Measurements from ENCODE around the gene GRAP. TPM values are rescaled to one million over a fixed set of nuclear protein-coding genes. Genes with fewer than 3 reads are reported as not detected.
"Not testable (repeated sequence)": the region's sequence is repeated elsewhere in the genome, so short reads cannot be mapped to it uniquely, and the experiment has no call there.

Gene GRAP
- total RNA-seq, result 10 to 100 TPM; 25.9 to 26.3 TPM

GRCh38 chr17:19046782-19047375 is at the start of gene GRAP:
GRAP (minus strand) TSS chr17:19046957; CDS start chr17:19046926, 31 bp downstream.
- H3K4me1 Mint-ChIP-seq (ENCODE audit: low read depth); H3K27ac Mint-ChIP-seq; H3K27me3 Mint-ChIP-seq (ENCODE audit: low read depth); H3K36me3 Mint-ChIP-seq (ENCODE audit: low read depth); CTCF ChIA-PET; DNase-seq; H3K4me3 Mint-ChIP-seq; POLR2A ChIA-PET; H3K9me3 Mint-ChIP-seq (ENCODE audit: insufficient read depth): not testable (repeated sequence)
- ATAC-seq, result peak; percentile 90

DNA sequence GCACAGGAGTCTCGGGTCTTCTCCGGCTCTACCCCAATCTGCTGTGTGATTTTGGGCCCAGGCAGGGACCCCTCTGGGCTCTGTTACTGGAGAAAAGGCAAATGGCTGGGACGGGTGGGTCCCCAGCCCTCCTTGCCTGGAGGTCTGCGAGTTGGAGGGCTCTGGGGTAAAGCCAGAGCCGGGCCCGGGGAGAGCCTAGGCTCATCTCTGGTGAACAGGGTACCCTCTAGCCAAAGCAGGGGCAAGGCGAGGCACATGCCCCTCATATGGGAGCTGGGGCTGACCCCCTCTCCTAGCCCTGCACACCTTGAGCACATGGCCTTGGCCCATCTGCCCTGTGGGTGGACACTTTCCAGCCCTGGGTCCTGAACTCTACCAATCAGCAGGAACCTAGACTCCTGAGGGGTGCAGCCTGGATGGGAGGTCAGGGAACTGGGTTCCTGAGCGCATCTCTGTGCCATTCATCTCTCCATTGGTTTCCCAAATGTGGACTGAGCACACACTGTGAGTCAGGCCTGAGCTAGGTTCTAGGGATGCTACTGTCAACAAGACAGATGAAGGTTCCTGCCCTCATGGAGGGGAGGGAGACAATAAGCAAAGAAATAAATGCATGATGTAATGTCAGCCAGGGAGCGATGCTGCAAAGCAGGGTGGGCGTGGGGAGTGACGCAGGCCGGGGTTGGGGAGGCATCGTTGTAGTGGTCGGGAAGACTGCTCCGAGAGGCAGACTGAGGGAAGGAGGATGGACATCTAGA is 47.1 kb upstream of the GRAP start:
- CTCF ChIA-PET, ATAC-seq: not testable (repeated sequence)

DNA sequence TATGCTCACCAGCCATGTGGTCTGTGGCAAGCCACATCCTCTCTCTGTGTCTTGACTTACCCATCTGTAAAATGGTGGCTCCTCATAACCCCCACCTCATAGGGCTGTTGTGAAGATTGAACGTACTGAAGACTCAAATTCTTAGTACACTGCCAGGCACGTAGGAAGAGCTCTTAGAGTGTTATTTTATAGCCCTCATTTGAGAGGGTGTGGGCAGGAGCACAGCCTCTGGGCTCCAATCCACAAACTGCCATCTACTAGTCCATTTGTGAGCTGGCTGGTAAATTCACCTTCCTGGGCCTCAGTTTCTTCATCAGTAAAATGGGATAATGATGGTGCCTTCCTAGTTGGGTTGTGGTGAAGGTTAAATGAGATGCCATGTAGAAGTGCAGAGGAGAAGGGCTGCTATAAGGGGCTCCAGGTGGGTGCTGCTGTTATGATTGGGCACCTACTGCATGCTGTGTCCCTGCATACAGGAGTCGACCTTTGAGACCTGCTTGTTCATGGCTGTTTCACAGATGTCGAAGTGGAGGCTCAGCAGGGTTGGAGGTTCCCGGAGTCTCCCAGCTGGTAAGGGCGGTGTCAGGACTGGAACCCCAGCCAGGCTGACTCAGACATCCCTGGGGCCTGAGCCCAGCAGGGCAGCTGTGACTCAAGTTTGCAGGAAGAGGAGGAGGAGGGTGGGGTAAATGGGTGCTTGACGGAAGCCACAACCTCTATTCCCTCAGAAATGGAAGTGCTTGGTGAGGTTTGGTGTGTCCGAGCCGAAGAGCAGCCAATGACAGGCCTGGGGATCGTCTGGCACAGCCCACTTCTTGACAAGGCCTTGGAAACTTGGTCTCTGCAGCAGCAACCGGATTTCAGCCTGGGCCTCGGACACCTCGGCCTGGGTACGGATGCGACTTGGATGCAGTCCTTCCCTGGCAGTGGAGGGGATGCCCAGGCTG is 46.3 kb upstream of the GRAP start:
- ATAC-seq; H3K9me3 Mint-ChIP-seq (ENCODE audit: insufficient read depth); POLR2A ChIA-PET; DNase-seq; H3K27ac Mint-ChIP-seq; H3K4me1 Mint-ChIP-seq (ENCODE audit: low read depth); H3K4me3 Mint-ChIP-seq; H3K27me3 Mint-ChIP-seq (ENCODE audit: low read depth); H3K36me3 Mint-ChIP-seq (ENCODE audit: low read depth); CTCF ChIA-PET: not testable (repeated sequence)

More for the DNA sequence above, 47.1 kb upstream of the GRAP start:
- POLR2A ChIA-PET; H3K9me3 Mint-ChIP-seq (ENCODE audit: insufficient read depth); H3K4me3 Mint-ChIP-seq; H3K27ac Mint-ChIP-seq; H3K27me3 Mint-ChIP-seq (ENCODE audit: low read depth); H3K4me1 Mint-ChIP-seq (ENCODE audit: low read depth); DNase-seq; H3K36me3 Mint-ChIP-seq (ENCODE audit: low read depth): not testable (repeated sequence)

DNA sequence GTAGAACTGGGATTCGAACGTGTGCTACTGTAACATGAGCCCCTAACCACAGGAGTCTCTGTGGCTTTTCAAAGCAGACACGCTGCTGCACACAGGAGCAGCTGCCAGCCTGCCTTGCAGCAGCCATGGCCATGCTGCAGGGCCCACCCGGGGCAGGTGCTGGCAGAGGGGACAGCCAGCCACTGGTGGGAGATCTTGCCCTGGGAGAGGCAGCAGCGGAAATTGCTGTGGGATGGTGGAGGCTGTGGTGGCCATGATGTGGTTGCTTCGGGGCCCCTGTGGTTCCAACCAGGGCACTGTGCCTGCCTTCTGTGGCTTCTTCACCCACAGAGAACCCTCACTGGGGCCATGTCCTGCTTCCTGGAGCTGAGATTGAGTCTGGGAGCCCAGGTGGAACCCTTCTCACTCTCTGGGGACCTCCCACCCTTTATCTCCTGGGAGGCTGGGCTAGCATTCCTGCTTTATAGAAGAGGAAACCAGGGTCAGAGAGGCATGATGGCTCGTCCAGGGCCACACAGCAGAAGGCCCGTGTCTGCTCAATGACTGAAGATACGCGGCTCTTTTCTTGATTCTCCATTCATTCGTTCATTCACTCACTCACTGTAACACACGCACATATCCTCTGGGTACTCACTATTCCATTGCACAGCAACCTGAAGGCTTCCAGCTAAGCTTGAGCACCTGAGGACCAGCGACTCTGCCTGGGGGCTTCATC is 43.5 kb upstream of the GRAP start:
- CTCF ChIA-PET; H3K4me1 Mint-ChIP-seq (ENCODE audit: low read depth); POLR2A ChIA-PET; H3K9me3 Mint-ChIP-seq (ENCODE audit: insufficient read depth); H3K27me3 Mint-ChIP-seq (ENCODE audit: low read depth); H3K27ac Mint-ChIP-seq; DNase-seq; H3K4me3 Mint-ChIP-seq; H3K36me3 Mint-ChIP-seq (ENCODE audit: low read depth): not testable (repeated sequence)
- ATAC-seq, result peak; percentile 56

DNA sequence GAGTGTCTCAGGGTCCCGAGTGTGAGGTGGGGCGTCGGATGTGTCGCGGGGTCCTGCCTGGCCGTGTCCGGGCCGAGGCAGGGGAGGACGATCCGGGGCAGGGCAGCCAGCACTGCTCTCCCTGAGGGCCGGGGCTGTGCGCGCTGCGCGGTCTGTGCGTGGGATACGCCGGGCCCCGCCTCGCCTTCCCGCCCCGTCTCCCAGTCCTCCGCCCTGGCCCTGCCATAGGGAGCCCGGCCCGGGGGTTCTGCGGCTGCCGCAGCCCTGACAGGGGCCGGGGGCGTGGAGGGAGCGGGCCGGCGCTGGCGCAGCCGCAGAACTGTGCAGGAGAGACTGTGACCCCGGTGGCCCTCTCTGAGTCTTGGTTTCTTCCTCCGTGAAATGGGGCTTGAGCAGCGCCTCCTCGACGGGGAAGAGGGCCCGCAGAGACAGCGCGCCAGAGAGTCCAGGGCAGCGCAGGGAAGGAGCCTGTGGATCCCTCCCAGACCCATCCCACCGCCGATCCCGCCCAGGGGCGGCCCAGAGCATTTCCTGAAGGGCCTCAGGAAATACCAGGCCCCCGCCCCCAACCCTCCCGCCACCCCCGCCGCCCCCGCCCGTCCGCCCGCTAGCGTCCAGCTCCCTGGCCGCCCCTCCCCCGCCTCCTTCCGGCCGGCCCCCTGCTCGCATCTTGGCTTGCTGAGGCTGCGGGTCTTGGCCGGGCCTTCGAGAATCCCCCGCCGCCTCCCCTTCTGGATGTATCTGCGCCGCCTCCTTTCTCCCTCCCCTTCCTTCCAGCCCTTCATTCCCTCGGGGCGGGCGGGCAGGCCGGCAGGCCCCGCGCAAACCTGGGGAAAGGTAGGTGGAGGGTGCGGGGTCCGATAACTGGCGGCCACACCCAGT is 42.3 kb upstream of the GRAP start:
- DNase-seq; H3K4me3 Mint-ChIP-seq; H3K36me3 Mint-ChIP-seq (ENCODE audit: low read depth); H3K27ac Mint-ChIP-seq; POLR2A ChIA-PET; H3K4me1 Mint-ChIP-seq (ENCODE audit: low read depth); H3K27me3 Mint-ChIP-seq (ENCODE audit: low read depth); H3K9me3 Mint-ChIP-seq (ENCODE audit: insufficient read depth); CTCF ChIA-PET: not testable (repeated sequence)
- peak; percentile 42 for ATAC-seq

DNA sequence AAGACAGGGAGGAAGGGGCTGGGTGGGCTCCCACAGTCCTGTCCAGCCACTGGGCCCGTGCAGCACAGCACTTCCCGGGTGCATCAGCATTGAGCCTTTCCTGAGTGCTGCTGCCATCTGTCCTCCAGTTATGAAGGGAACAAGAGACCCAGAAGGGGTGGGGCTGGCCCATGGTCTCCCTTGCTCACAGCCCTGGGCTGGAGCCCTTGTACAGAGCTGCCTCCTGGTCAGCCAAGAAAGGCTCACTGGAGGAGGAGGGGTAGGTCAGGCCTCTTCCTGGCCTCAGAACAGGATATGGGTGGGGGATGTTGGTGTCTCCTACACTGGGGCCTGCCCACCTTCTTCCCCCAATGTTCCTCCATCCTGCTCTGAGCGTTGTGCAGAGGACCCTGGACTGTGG is 30.6 kb upstream of the GRAP start:
- H3K4me3 Mint-ChIP-seq; H3K9me3 Mint-ChIP-seq (ENCODE audit: insufficient read depth); H3K27me3 Mint-ChIP-seq (ENCODE audit: low read depth); H3K27ac Mint-ChIP-seq; DNase-seq; H3K36me3 Mint-ChIP-seq (ENCODE audit: low read depth); CTCF ChIA-PET; H3K4me1 Mint-ChIP-seq (ENCODE audit: low read depth); POLR2A ChIA-PET; ATAC-seq: not testable (repeated sequence)

- DNase-seq, result peak; percentile 44
- H3K36me3 Mint-ChIP-seq (ENCODE audit: low read depth); H3K27me3 Mint-ChIP-seq (ENCODE audit: low read depth); H3K4me1 Mint-ChIP-seq (ENCODE audit: low read depth); H3K9me3 Mint-ChIP-seq (ENCODE audit: insufficient read depth); POLR2A ChIA-PET; H3K27ac Mint-ChIP-seq; H3K4me3 Mint-ChIP-seq; CTCF ChIA-PET: not testable (repeated sequence)
- peak; percentile 99 for ATAC-seq
These were observed 29.8 kb upstream of the GRAP start for GRCh38 chr17:19076398-19077192.

- CTCF ChIA-PET; H3K27ac Mint-ChIP-seq; H3K4me1 Mint-ChIP-seq (ENCODE audit: low read depth); H3K36me3 Mint-ChIP-seq (ENCODE audit: low read depth); H3K27me3 Mint-ChIP-seq (ENCODE audit: low read depth); DNase-seq; POLR2A ChIA-PET; H3K9me3 Mint-ChIP-seq (ENCODE audit: insufficient read depth); H3K4me3 Mint-ChIP-seq: not testable (repeated sequence)
- peak; percentile 97 for ATAC-seq
These were observed 23.8 kb upstream of the GRAP start for GRCh38 chr17:19070318-19071168.

- not testable (repeated sequence) for H3K4me3 Mint-ChIP-seq
These were observed 17.6 kb upstream of the GRAP start for GRCh38 chr17:19064378-19064777.

More at GRCh38 chr17:19064378-19064777, 17.6 kb upstream of the GRAP start:
- H3K27me3 Mint-ChIP-seq (ENCODE audit: low read depth); H3K9me3 Mint-ChIP-seq (ENCODE audit: insufficient read depth); H3K36me3 Mint-ChIP-seq (ENCODE audit: low read depth); CTCF ChIA-PET; H3K4me1 Mint-ChIP-seq (ENCODE audit: low read depth); ATAC-seq: not testable (repeated sequence)
- peak overlapping the region; percentile 52 for H3K27ac Mint-ChIP-seq
- peak; percentile 4 for DNase-seq
- POLR2A ChIA-PET, result interaction anchor here (0.6 kb wide), 1 partner anchor 314 kb away, joined by 3 read pairs; the partner anchor contains the start of gene MAPK7

All from activated CD8-positive, alpha-beta T cell treated with anti-CD3 and anti-CD28 coated beads, Interleukin-2, amount 10 ng/mL, durations not matched to agents 7 days and 5 days (primary cell).